Measurements from ENCODE around the gene R3HCC1L.

Gene R3HCC1L

GRCh38 chr10:98134431-98135221 lies at the start of gene R3HCC1L:
TSS of gene R3HCC1L (plus strand) at chr10:98134657. CDS start at chr10:98208115, 73,458 bp downstream.
- peak; percentile 90 for DNase-seq

GRCh38 chr10:98085238-98085637 lies 49.2 kb upstream of the R3HCC1L start:
- no peak for DNase-seq

GRCh38 chr10:98086837-98087708 lies 47.4 kb upstream of the R3HCC1L start:
- peak; percentile 57 for DNase-seq

- peak; percentile 73 for DNase-seq
Observed at GRCh38 chr10:98088186-98088971, 46.1 kb upstream of the R3HCC1L start.

- DNase-seq, result no peak
Observed at GRCh38 chr10:98090822-98091221, 43.6 kb upstream of the R3HCC1L start.

- no peak for DNase-seq
Observed at GRCh38 chr10:98096316-98096715, 38.1 kb upstream of the R3HCC1L start.

GRCh38 chr10:98096731-98097130 lies 37.7 kb upstream of the R3HCC1L start:
- no peak for DNase-seq

- DNase-seq, result no peak
Observed at GRCh38 chr10:98097175-98097574, 37.3 kb upstream of the R3HCC1L start.

GRCh38 chr10:98097616-98098015 lies 36.8 kb upstream of the R3HCC1L start:
- DNase-seq, result peak; percentile 12

GRCh38 chr10:98098247-98098646 lies 36.2 kb upstream of the R3HCC1L start:
- no peak for DNase-seq

GRCh38 chr10:98100476-98100875 lies 34.0 kb upstream of the R3HCC1L start:
- DNase-seq, result no peak

GRCh38 chr10:98101366-98101765 lies 33.1 kb upstream of the R3HCC1L start:
- no peak for DNase-seq

- no peak for DNase-seq
Observed at GRCh38 chr10:98104125-98104524, 30.3 kb upstream of the R3HCC1L start.

- no peak for DNase-seq
Observed at GRCh38 chr10:98106531-98106930, 27.9 kb upstream of the R3HCC1L start.

GRCh38 chr10:98107644-98108430 lies 26.6 kb upstream of the R3HCC1L start:
- no peak for DNase-seq

- DNase-seq, result no peak
Observed at GRCh38 chr10:98110356-98110755, 24.1 kb upstream of the R3HCC1L start.

GRCh38 chr10:98115031-98115787 lies 19.2 kb upstream of the R3HCC1L start:
- DNase-seq, result no peak

GRCh38 chr10:98119891-98120290 lies 14.6 kb upstream of the R3HCC1L start:
- no peak for DNase-seq

- DNase-seq, result no peak
Observed at GRCh38 chr10:98125940-98126631, 8.4 kb upstream of the R3HCC1L start.

- DNase-seq, result no peak
Observed at GRCh38 chr10:98128802-98129201, 5.7 kb upstream of the R3HCC1L start.

GRCh38 chr10:98131619-98132018 lies 2.8 kb upstream of the R3HCC1L start:
- DNase-seq, result no peak

Measured in NCI-H345 (cell line).